ENCODE measurements around the gene MMP25.

MMP25 gene

GRCh38 chr16:3025032-3026002 is 21.0 kb upstream of the MMP25 start:
- no peak overlapping the region for H3K27ac ChIP-seq (ENCODE audit: low read depth, low read length)
- peaks cover 19% of the 10 kb centered on the region for H3K36me3 ChIP-seq (ENCODE audit: control insufficient read depth, low read length)
- H4K20me1 ChIP-seq (ENCODE audit: control insufficient read depth, insufficient read depth, low read depth, low read length): no peaks in the 10 kb centered on the region; the same call in 1 of the 2 replicates
- no peaks in the 10 kb centered on the region for H3K9me3 ChIP-seq (ENCODE audit: control insufficient read depth, insufficient read depth, low read length)
- TF ChIP-seq EZH2phosphoT487 (IDR thresholded peaks at IDR 0.05; ENCODE audit: borderline replicate concordance, low read length): no peak
- no peak for TF ChIP-seq CTCF (IDR thresholded peaks at IDR 0.05; ENCODE audit: low read depth, low read length, poor library complexity, severe bottlenecking)
- no peak overlapping the region for H3K4me3 ChIP-seq (ENCODE audit: low read length)
- H3K27me3 ChIP-seq (ENCODE audit: control insufficient read depth, low read length): peaks cover 19% of the 10 kb centered on the region
- peaks cover 14% of the 10 kb centered on the region; the same call in 1 of the 2 replicates for H3F3A ChIP-seq (ENCODE audit: control insufficient read depth, insufficient read depth)
- H3K79me2 ChIP-seq (ENCODE audit: control insufficient read depth, low read length): peaks cover 5% of the 10 kb centered on the region
- no peaks in the 10 kb centered on the region for H3K9me2 ChIP-seq (replicated peaks; ENCODE audit: control insufficient read depth, low read length)
- peak overlapping the region; percentile 90 for H3K4me2 ChIP-seq (ENCODE audit: low read length)
- peaks cover 48% of the 10 kb centered on the region for H3K4me1 ChIP-seq (ENCODE audit: control insufficient read depth, low read length)

- Histone ChIP-seq H3K27me3 (ENCODE audit: control insufficient read depth, low read length) (peaks cover 24% of the 10 kb centered on the region), H3K9me2 (replicated peaks; ENCODE audit: control insufficient read depth, low read length) (no peaks in the 10 kb centered on the region), H3K27ac (ENCODE audit: low read depth, low read length) (no peak overlapping the region), H3K4me1 (ENCODE audit: control insufficient read depth, low read length) (peaks cover 42% of the 10 kb centered on the region), H3K9me3 (ENCODE audit: control insufficient read depth, insufficient read depth, low read length) (no peaks in the 10 kb centered on the region), H3K4me2 (ENCODE audit: low read length) (no peak overlapping the region), H3K36me3 (ENCODE audit: control insufficient read depth, low read length) (peaks cover 19% of the 10 kb centered on the region), H3K79me2 (ENCODE audit: control insufficient read depth, low read length) (peaks cover 5% of the 10 kb centered on the region), H3K4me3 (ENCODE audit: low read length) (no peak overlapping the region), H3F3A (ENCODE audit: control insufficient read depth, insufficient read depth) (peaks cover 14% of the 10 kb centered on the region; the same call in 1 of the 2 replicates), H4K20me1 (ENCODE audit: control insufficient read depth, insufficient read depth, low read depth, low read length) (no peaks in the 10 kb centered on the region; the same call in 1 of the 2 replicates)
- TF ChIP-seq EZH2phosphoT487 (IDR thresholded peaks at IDR 0.05; ENCODE audit: borderline replicate concordance, low read length): no peak
- TF ChIP-seq CTCF (IDR thresholded peaks at IDR 0.05; ENCODE audit: low read depth, low read length, poor library complexity, severe bottlenecking): no peak
Measured at GRCh38 chr16:3026003-3026378, 20.4 kb upstream of the MMP25 start.

- H4K20me1 ChIP-seq (ENCODE audit: control insufficient read depth, insufficient read depth, low read depth, low read length): no peaks in the 10 kb centered on the region; the same call in 1 of the 2 replicates
- H3K36me3 ChIP-seq (ENCODE audit: control insufficient read depth, low read length): peaks cover 19% of the 10 kb centered on the region
- H3K4me2 ChIP-seq (ENCODE audit: low read length): no peak overlapping the region
- no peak overlapping the region for H3K27ac ChIP-seq (ENCODE audit: low read depth, low read length)
- H3K27me3 ChIP-seq (ENCODE audit: control insufficient read depth, low read length): peaks cover 24% of the 10 kb centered on the region
- no peaks in the 10 kb centered on the region for H3K9me2 ChIP-seq (replicated peaks; ENCODE audit: control insufficient read depth, low read length)
- TF ChIP-seq CTCF (IDR thresholded peaks at IDR 0.05; ENCODE audit: low read depth, low read length, poor library complexity, severe bottlenecking) (no peak), EZH2phosphoT487 (IDR thresholded peaks at IDR 0.05; ENCODE audit: borderline replicate concordance, low read length) (no peak)
- no peak overlapping the region for H3K4me3 ChIP-seq (ENCODE audit: low read length)
- H3F3A ChIP-seq (ENCODE audit: control insufficient read depth, insufficient read depth): peaks cover 10% of the 10 kb centered on the region; the same call in 1 of the 2 replicates
- peaks cover 33% of the 10 kb centered on the region for H3K4me1 ChIP-seq (ENCODE audit: control insufficient read depth, low read length)
- peaks cover 5% of the 10 kb centered on the region for H3K79me2 ChIP-seq (ENCODE audit: control insufficient read depth, low read length)
- H3K9me3 ChIP-seq (ENCODE audit: control insufficient read depth, insufficient read depth, low read length): no peaks in the 10 kb centered on the region
Measured at GRCh38 chr16:3026609-3027488, 19.5 kb upstream of the MMP25 start.

All from DOHH2 (cell line).